Activated CD4-positive, alpha-beta T cell treated with anti-CD3 and anti-CD28 coated beads, Interleukin-2, amount 50 U/mL, for 4 hours (primary cell): ENCODE data around the gene TBC1D16.
A peak's percentile ranks its signal among the peaks of the same experiment; 100 is the strongest.

ENCODE experiments used
- DNase-seq, 2 experiments: peaks; one replicate each; pipeline ENCODE4 v3.0.0-alpha.2; 2020

The TBC1D16 gene

GRCh38 chr17:80035687-80035936 lies at the start of gene TBC1D16:
TSS of gene TBC1D16 (minus strand) at chr17:80035872. CDS start at chr17:80013547, 22,325 bp downstream.
- DNase-seq = no peak

GRCh38 chr17:80084773-80085172 lies 49.1 kb upstream of the TBC1D16 start:
- no peak for DNase-seq

- DNase-seq = no peak
These were observed 47.5 kb upstream of the TBC1D16 start for GRCh38 chr17:80083136-80083661.

GRCh38 chr17:80082403-80083135 lies 46.9 kb upstream of the TBC1D16 start:
- peak; percentile 53 to 60 for DNase-seq

GRCh38 chr17:80081596-80081995 lies 45.9 kb upstream of the TBC1D16 start:
- DNase-seq = no peak

- DNase-seq = no peak
These were observed 44.4 kb upstream of the TBC1D16 start for GRCh38 chr17:80080081-80080480.

- no peak for DNase-seq
These were observed 36.7 kb upstream of the TBC1D16 start for GRCh38 chr17:80072410-80072809.

GRCh38 chr17:80071116-80071841 lies 35.6 kb upstream of the TBC1D16 start:
- no peak for DNase-seq

GRCh38 chr17:80070375-80071115 lies 34.9 kb upstream of the TBC1D16 start:
- no peak for DNase-seq

- no peak for DNase-seq
These were observed 32.9 kb upstream of the TBC1D16 start for GRCh38 chr17:80068301-80069222.

GRCh38 chr17:80067393-80067986 lies 31.8 kb upstream of the TBC1D16 start:
- no peak for DNase-seq

- DNase-seq = no peak
These were observed 30.0 kb upstream of the TBC1D16 start for GRCh38 chr17:80065478-80066170.

GRCh38 chr17:80064696-80065095 lies 29.0 kb upstream of the TBC1D16 start:
- DNase-seq = no peak

- DNase-seq = no peak
These were observed 28.3 kb upstream of the TBC1D16 start for GRCh38 chr17:80063830-80064585.

GRCh38 chr17:80061421-80061820 lies 25.7 kb upstream of the TBC1D16 start:
- DNase-seq = no peak

- DNase-seq = no peak
These were observed 25.0 kb upstream of the TBC1D16 start for GRCh38 chr17:80060644-80061043.

- DNase-seq = no peak
These were observed 22.8 kb upstream of the TBC1D16 start for GRCh38 chr17:80058311-80058955.

- no peak for DNase-seq
These were observed 19.9 kb upstream of the TBC1D16 start for GRCh38 chr17:80055597-80055996.

- DNase-seq = no peak
These were observed 17.4 kb upstream of the TBC1D16 start for GRCh38 chr17:80053102-80053501.

GRCh38 chr17:80051681-80052080 lies 16.0 kb upstream of the TBC1D16 start:
- no peak for DNase-seq
